SU-DHL-6 (cell line): Measurements from ENCODE around the gene RETN.
A peak's percentile ranks its signal among the peaks of the same experiment; 100 is the strongest.

Experiments
- H2AFZ ChIP-seq: fragments of 200-600 bp; sonication (generic); 2 replicates; pipeline ENCODE4 v1.6.1; 2014; ENCODE audit warnings: low read depth, mild to moderate bottlenecking, moderate library complexity, mixed read lengths, antibody characterized with exemption, low read length; ENCODE audit not compliant: severe bottlenecking
- H3F3A ChIP-seq: fragments of 200-600 bp; shearing (Covaris generic); 2 replicates; pipeline ENCODE4 v1.6.0; 2016; ENCODE audit warnings: antibody characterized with exemption, mild to moderate bottlenecking; ENCODE audit not compliant: insufficient read depth
- H3K27ac ChIP-seq: fragments of 200-600 bp; sonication (generic); 2 replicates; pipeline ENCODE4 v1.5.1; 2016; ENCODE audit warnings: low read depth, mild to moderate bottlenecking, low read length, moderate library complexity, mixed read lengths
- H3K27me3 ChIP-seq: fragments of 200-600 bp; sonication (generic), shearing (Covaris generic); 2 replicates; pipeline ENCODE4 v1.6.0; 2014; ENCODE audit warnings: mild to moderate bottlenecking, low read length
- H3K36me3 ChIP-seq: fragments of 200-600 bp; sonication (generic); 2 replicates; pipeline ENCODE4 v1.6.1; 2014; ENCODE audit warnings: mild to moderate bottlenecking, low read length, mixed read lengths
- H3K4me2 ChIP-seq: fragments of 300-600, 200-600 bp; shearing (Covaris generic), sonication (generic); 2 replicates; pipeline ENCODE4 v1.6.0; 2014; ENCODE audit warnings: low read length, low read depth, mild to moderate bottlenecking; ENCODE audit not compliant: poor library complexity, severe bottlenecking
- H3K4me3 ChIP-seq: fragments of 200-600 bp; sonication (generic); 2 replicates; pipeline ENCODE4 v1.5.1; 2014; ENCODE audit warnings: antibody characterized with exemption, low read length, mild to moderate bottlenecking, mixed read lengths; ENCODE audit not compliant: insufficient read depth, poor library complexity, severe bottlenecking
- H3K79me2 ChIP-seq: fragments of 200-600 bp; sonication (generic); 2 replicates; pipeline ENCODE4 v1.6.1; 2014; ENCODE audit warnings: mild to moderate bottlenecking, low read length, moderate library complexity; ENCODE audit not compliant: insufficient read depth
- H3K9ac ChIP-seq: fragments of 200-600 bp; sonication (generic); 2 replicates; pipeline ENCODE4 v1.7.0; 2014; ENCODE audit warnings: mild to moderate bottlenecking, low read length
- H3K9me2 ChIP-seq: fragments of 200-600 bp; sonication (generic); replicated peaks from 2 replicates; pipeline ENCODE4 v1.6.1; 2014; ENCODE audit warnings: low read length; ENCODE audit not compliant: insufficient read depth
- H3K9me3 ChIP-seq: fragments of 200-600 bp; sonication (generic); 2 replicates; pipeline ENCODE4 v1.6.1; 2014; ENCODE audit warnings: low read length, mixed read lengths; ENCODE audit not compliant: insufficient read depth
- H4K20me1 ChIP-seq: fragments of 200-600 bp; sonication (generic); 2 replicates; pipeline ENCODE4 v1.6.1; 2014; ENCODE audit warnings: low read depth, mild to moderate bottlenecking, antibody characterized with exemption, low read length, moderate library complexity, mixed read lengths
- EZH2phosphoT487 ChIP-seq: fragments of 200-600 bp; sonication (generic), shearing (Covaris generic); conservative IDR thresholded peaks from 2 replicates; pipeline ENCODE4 v1.6.1; 2018; ENCODE audit warnings: mild to moderate bottlenecking, antibody characterized with exemption, low read length, moderate library complexity, mixed read lengths
- TF ChIP-seq, protein P1 (sequence below): fragments of 200-600 bp; sonication (generic); IDR thresholded peaks from one replicate; pipeline ENCODE4 v1.5.1; 2017; ENCODE audit warnings: antibody characterized with exemption, mild to moderate bottlenecking, low read length, moderate library complexity; ENCODE audit not compliant: insufficient read depth, poor library complexity, severe bottlenecking

The RETN gene

DNA sequence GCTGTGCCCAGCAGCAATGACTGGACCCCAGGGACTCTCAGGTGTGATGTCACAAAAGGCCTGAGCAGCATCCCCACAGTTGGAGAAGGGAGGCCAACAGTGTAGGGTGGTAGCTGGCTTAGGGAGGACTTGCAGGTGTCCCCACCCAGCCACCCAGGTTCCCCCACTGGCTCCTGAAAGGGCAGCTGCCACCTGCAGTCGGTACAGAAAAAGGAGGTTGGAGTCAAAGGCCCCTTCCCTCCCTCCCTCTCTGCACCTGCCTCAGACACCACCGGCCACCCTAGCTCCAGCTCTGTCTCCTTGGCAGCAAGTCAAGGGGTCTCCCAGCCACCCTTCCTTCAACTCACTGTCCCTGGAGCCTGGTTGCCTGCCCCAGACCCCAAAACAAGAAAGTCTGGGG is 35.2 kb upstream of the RETN start, which contains the start of gene PCP2:
Gene PCP2, minus strand, starts transcription at position 22 of the 400 bp plus-strand sequence. CDS start 262 bp downstream, outside the sequence.
- no peaks in the 10 kb centered on the region for H3K27me3 ChIP-seq
- H3K36me3 ChIP-seq: no peaks in the 10 kb centered on the region
- no peak within 1 kb of the TSS for H3K9ac ChIP-seq
- no peak for TF ChIP-seq EZH2phosphoT487
- TF ChIP-seq, protein P1, sequence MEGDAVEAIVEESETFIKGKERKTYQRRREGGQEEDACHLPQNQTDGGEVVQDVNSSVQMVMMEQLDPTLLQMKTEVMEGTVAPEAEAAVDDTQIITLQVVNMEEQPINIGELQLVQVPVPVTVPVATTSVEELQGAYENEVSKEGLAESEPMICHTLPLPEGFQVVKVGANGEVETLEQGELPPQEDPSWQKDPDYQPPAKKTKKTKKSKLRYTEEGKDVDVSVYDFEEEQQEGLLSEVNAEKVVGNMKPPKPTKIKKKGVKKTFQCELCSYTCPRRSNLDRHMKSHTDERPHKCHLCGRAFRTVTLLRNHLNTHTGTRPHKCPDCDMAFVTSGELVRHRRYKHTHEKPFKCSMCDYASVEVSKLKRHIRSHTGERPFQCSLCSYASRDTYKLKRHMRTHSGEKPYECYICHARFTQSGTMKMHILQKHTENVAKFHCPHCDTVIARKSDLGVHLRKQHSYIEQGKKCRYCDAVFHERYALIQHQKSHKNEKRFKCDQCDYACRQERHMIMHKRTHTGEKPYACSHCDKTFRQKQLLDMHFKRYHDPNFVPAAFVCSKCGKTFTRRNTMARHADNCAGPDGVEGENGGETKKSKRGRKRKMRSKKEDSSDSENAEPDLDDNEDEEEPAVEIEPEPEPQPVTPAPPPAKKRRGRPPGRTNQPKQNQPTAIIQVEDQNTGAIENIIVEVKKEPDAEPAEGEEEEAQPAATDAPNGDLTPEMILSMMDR: no peak
- H3K4me3 ChIP-seq: no peak within 1 kb of the TSS
- H3K27ac ChIP-seq: no peak within 1 kb of the TSS
- H3K9me2 ChIP-seq: no peaks in the 10 kb centered on the region
- H3K79me2 ChIP-seq: peaks cover 26% of the 10 kb centered on the region
- no peaks in the 10 kb centered on the region for H3K9me3 ChIP-seq
- H2AFZ ChIP-seq: no peak within 1 kb of the TSS
- H3F3A ChIP-seq: no peaks in the 10 kb centered on the region
- H3K4me2 ChIP-seq: no peak within 1 kb of the TSS
- no peaks in the 10 kb centered on the region for H4K20me1 ChIP-seq

DNA sequence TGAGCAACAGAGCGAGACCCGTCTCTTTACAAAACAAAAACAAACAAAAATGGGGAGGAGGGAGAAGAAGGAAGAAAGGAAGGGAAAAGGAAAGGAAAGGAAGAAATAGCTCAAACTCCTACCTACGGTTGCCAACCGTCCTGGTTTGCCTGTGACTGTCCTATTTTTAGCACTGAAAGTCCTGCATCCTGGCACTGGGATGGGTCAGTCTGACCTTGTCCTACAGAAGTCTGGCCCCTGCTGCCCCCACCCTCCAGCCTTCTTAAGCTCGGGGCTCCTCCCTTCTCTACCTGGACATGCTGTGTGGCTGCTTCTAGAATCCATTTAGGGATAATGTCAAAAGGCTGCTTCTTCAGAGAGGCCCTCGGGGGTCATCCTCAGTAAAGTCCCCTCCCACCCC is 33.2 kb upstream of the RETN start:
- no peaks in the 10 kb centered on the region for H3F3A ChIP-seq
- no peaks in the 10 kb centered on the region for H3K36me3 ChIP-seq
- H2AFZ ChIP-seq: no peak overlapping the region
- H3K27me3 ChIP-seq: no peaks in the 10 kb centered on the region
- no peak overlapping the region for H3K4me3 ChIP-seq
- no peaks in the 10 kb centered on the region for H3K9me2 ChIP-seq
- H3K4me2 ChIP-seq: no peak overlapping the region
- no peaks in the 10 kb centered on the region for H3K9me3 ChIP-seq
- peaks cover 9% of the 10 kb centered on the region for H3K79me2 ChIP-seq
- H3K9ac ChIP-seq: no peak overlapping the region
- no peak for TF ChIP-seq EZH2phosphoT487
- TF ChIP-seq, protein P1: no peak
- H4K20me1 ChIP-seq: no peaks in the 10 kb centered on the region
- no peak overlapping the region for H3K27ac ChIP-seq

DNA sequence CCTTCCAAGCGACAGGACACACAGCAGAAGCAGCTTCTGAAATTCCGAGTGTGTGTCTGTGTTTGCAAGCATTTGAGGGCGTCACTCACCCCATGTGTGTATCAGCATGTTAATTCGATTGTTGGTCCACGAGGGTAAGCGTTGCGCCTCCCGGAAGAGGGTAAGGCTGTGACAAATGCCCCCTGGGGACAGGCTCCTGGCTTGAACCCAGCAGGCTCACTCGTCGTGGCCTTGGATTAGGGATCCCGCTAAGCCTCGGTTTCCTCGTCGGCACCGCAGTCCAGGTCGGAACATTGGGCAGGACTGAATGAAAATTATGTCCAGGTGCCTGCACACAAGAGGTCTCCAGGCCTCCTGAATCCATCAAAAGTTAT is 32.5 kb upstream of the RETN start:
- H3F3A ChIP-seq: no peaks in the 10 kb centered on the region
- H4K20me1 ChIP-seq: no peaks in the 10 kb centered on the region
- no peaks in the 10 kb centered on the region for H3K27me3 ChIP-seq
- H3K4me3 ChIP-seq: no peak overlapping the region
- H2AFZ ChIP-seq: peak overlapping the region; percentile 71
- TF ChIP-seq, protein P1: no peak
- no peak for TF ChIP-seq EZH2phosphoT487
- H3K79me2 ChIP-seq: 0 out of 2 replicates have a peak, but pooled peaks cover 7% of the 10 kb centered on the region
- H3K27ac ChIP-seq: no peak overlapping the region
- H3K9me2 ChIP-seq: no peaks in the 10 kb centered on the region
- H3K9me3 ChIP-seq: no peaks in the 10 kb centered on the region
- H3K36me3 ChIP-seq: no peaks in the 10 kb centered on the region
- no peak overlapping the region for H3K9ac ChIP-seq
- H3K4me2 ChIP-seq: peak overlapping the region; percentile 80
